ENCODE data around the gene PAIP2. TPM values are rescaled to one million over a fixed set of nuclear protein-coding genes. Genes with fewer than 3 reads are reported as not detected.
"Not testable (repeated sequence)": the region's sequence is repeated elsewhere in the genome, so short reads cannot be mapped to it uniquely, and the experiment has no call there.

Gene PAIP2
- polyA plus RNA-seq, 4 donors: 158 to 203 (median 186) TPM

DNA sequence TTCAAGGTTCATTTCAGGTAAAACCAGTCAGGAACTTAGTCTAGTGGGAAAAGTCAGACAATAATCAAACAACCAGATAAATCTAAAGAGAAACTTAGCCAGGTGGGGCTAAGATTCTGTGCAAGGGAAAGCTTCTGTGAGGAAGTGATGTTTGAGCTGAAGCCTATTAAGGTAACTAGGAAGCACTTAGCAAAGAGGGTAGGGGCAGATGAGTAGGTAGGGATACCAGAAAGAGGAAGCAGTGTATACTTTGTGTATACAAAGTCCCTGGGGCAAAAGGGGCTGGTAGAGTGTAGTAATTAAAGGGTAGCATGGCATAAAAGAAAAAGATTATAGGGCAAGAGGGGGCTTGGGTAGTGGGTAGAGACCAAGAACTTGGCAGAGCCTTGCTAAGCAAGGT lies 65.9 kb downstream of the PAIP2 start:
- DNase-seq (ENCODE audit: low read depth in 4 of 4, low spot score in 3 of 4): no peak

DNA sequence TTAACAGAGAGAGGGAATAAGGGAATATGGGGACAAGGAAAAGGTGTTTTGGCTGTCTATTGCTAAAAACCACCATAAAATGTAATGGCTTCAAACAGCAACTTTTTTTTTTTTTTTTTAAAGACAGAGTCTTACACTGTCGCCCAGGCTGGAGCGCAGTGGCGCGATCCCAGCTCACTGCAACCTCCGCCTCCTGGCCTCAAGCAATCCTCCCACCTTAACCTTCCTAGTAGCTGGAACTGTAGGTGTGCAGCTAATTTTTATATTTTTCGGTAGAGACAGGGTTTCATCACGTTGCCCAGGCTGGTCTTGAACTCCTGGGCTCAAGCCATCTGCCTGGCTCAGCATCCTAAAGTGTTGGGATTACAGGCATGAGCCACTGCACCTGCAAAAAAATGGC lies 66.5 kb downstream of the PAIP2 start:
- DNase-seq (ENCODE audit: low read depth in 4 of 4, low spot score in 3 of 4): no peak

DNA sequence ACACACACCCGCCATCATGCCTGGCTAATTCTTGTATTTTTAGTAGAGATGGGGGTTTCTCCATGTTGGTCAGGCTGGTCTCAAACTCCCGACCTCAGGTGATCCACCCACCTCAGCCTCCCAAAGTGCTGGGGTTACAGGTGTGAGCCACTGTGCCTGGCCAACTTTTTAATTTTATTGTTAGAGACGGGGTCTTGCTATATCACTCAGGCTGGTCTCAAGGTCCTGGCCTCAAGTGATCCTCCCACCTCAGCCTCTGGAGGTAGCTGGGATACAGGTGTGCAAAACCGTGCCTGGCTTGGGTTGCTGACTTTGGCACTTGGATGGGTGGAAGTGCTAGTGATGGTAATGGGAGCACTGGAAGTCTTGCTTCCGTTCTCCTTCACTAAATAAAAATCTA lies 67.5 kb downstream of the PAIP2 start:
- DNase-seq (ENCODE audit: low read depth in 4 of 4, low spot score in 3 of 4): not testable (repeated sequence)

DNA sequence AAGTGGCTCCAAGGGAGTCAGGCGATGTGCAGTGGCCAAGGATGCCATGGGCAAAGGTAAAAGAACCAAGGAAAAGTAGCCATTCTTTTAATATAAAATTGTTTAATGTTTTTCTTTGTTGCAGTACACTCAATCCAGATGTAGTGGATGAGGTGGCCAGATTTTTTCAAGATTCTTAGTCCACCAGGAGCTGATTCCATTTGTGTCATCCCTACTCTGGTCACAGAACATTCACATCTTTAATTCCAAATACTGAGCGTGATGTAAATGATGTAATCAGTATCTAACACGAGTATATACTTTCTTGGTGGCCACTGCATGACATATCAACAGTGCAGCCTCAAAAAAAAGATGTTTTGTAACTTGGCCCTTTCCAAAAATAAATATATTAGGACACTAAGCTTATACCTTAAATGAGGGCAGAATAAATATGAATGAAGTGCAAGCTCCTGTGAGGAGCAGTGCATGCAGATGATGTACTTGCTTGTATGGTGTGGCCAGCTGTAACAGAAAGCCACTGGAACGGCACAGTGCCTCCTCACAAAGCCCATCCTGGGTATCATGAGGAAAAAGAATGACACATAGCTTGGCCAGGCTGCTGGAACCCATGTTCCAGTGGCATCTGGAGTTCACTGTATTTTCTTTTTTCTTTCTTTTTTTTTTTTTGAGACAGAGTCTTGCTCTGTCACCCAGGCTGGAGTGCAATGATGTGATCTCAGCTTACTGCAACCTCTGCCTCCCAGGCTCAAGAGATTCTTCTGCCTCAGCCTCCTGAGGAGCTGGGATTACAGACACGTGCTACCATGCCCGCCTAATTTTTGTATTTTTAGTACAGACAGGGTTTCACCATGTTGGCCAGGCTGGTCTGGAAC lies 68.7 kb downstream of the PAIP2 start:
- DNase-seq (ENCODE audit: low read depth in 4 of 4, low spot score in 3 of 4): no peak

DNA sequence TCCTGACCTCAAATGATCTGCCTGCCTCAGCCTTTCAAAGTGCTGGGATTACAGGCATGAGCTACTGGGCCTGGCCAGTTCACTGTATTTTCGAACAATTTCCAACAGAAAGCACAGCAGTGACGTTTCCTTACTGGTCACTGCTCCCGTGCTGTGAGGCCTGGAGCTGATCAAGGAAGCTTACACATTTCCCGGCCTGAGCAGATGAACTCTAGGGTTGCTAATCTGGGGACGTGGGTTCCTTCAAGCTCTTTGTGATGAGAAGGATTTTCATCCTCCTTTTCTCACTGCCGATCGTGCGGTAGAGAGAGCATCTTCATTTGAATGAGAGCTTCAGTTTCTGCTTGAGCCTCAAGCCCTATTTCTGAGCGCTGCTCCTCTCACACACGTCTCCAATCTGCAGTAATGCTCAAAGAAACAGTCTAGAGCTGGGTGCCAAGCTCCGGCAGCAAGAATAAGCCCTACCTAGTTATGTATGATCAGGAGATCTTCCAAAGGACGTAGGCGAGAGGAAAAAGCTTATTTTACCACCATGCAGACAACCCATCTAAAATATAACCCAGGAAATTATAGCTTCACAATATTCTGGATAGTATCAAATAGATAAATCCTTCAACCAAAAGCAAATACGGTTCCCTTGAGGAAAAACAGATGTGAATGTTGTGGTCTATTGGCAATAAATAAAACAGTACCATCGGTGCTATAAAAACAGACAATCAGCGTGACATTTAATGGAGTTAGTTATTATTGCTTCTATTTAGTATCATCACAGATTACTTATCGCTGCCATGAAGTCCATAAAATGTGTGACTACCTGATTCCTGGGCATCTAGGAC lies 69.6 kb downstream of the PAIP2 start:
- DNase-seq (ENCODE audit: low read depth in 4 of 4, low spot score in 3 of 4): no peak

DNA sequence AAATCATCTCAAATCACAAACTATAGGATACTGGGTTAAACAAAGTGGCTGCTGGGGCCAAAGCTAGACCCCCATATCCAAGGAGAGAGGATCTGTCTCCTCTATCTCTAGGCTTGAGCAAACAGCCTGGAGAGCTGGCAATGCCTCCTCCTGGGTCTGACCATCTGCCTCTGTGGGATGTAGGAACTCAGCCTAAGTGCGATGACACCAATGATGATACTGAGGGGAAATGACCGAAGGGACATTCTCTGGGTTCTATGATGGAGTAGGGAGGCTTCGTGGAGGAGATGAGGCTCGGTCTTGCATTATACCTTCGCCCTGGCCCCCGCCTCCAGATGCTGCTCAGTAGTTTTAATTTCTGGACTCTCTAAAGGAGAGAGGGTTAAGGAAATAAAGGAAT lies 71.5 kb downstream of the PAIP2 start:
- no peak for DNase-seq (ENCODE audit: low read depth in 4 of 4, low spot score in 3 of 4)

DNA sequence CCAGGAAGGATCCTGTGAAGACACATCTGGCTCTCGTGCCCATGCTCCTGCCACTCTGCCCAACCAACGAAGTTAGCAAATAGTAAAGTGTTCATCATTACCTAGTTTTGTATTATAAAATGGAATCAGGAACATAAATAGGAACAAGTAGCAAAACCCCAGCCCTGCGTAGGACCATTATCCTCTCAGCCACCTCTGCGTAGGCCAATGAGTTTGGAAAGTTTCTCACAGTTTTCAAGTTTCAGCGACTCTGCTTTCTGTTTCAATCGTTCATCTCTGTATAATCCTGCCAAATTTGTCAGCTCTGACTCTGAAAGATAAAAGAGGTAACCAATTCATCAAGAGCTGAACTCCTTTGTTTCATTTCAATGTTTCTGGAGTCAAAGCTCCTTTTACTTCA lies 72.3 kb downstream of the PAIP2 start:
- no peak for DNase-seq (ENCODE audit: low read depth in 4 of 4, low spot score in 3 of 4)

DNA sequence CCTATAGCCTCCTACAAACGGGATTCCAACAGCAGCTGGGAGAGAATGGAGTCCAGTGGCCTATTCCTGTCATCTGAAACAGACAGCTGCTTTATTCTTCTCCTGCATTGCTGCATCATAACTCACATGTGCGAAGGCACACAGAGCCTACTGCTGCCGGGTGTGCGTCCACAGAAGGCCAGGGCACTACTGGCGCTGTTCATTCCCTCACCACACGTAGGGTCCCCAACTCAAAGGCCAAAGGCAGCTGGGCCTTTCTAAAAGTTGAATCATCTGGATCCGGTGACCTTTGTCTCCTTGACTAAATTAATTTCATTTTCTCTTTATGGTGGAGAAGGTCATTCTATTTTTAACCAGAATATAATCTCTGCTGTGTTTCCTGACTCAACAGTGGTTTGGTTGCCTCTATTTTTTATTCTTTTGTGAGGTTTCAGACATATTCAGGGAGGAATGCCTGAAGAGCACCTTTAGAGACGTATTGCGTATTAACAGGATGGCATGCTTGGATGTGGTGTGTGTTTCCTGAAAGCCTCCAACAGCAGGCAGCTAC lies 73.0 kb downstream of the PAIP2 start:
- DNase-seq (ENCODE audit: low read depth in 4 of 4, low spot score in 3 of 4): no peak

DNA sequence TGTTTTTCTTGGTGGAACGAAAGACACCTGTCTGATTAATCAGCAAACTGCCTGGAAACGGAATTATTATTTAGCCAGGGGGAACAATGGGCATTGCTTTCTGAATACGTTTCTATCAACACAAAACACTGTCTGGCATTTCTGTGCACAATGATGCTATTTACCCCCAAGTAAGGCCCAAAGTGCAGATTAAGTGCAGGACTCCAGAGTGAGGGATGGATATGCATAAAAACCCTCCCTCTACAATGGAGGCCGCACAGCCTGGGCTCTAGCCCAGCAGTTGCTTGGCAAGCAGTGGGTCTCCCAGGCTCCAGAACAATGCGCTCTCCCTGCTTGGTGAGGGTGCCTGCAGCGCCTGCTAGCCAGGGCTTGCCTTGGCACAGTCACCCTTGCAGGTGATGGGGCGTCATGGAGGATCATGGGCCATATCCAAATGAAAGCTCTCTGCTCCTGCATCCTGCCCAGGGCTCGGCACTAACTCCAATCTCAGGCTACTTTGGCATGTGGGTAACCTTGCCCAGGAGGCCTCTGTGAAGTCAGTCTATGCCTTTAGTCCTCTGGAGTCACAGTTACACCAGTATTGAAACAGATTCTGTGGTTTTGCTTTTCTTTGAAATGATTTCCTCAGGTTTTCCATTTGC lies 73.7 kb downstream of the PAIP2 start:
- DNase-seq (ENCODE audit: low read depth in 4 of 4, low spot score in 3 of 4): no peak

DNA sequence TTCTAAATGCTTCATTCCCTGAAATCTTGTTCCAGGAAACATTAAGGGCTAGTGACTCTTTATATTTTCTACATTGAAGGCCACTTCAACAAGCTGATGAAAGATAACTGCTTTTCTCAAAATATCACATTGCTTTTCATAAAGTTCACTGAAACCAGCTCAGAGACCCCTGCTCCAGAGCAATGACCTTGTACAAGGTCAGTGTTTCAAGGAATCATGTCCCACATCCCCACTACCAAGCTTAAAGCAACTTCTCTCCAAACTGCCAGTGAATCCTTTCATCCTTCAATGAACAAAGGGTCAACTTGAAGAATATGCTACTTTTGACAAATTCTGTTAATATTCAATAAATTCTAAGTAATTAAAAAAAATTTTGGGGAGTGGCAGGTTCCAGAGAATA lies 74.2 kb downstream of the PAIP2 start:
- DNase-seq (ENCODE audit: low read depth in 4 of 4, low spot score in 3 of 4): no peak

DNA sequence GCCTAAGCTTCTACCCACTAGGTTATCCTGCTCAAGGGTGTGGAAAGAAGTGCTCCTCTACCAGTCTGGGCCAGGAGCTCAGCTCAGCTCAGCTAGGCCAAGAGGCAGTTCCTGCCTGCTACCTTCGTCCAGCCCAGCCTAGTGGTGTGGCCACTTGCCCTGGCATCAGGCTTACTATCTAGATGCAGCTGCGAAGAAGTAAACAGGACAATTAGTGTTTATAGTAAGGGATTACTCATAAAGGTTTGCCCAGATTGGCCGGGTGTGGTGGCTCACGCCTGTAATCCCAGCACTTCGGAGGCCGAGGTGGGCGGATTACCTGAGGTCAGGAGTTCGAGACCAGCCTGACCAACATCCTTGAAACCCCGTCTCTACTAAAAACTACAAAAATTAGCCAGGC lies 75.0 kb downstream of the PAIP2 start:
- DNase-seq (ENCODE audit: low read depth in 4 of 4, low spot score in 3 of 4): no peak

DNA sequence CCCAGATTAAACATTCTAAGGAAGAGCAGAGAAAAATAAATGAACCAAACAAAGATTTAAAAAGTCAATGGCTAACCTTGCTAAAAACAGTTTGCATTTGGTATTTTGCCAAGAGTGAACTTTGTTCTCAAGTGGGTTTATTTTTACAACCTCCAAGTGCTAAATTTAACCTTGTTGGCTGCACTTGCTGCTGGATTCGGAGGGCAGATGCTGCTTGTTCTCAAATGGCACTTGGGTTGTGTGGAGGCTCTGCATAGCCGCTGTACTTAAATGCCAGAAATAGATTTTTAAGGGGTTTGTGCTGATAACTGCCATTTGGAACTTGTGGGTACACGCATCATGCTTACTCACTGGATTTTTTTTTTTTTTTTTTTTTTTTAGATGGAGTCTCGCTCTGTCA lies 75.6 kb downstream of the PAIP2 start:
- DNase-seq (ENCODE audit: low read depth in 4 of 4, low spot score in 3 of 4): no peak

DNA sequence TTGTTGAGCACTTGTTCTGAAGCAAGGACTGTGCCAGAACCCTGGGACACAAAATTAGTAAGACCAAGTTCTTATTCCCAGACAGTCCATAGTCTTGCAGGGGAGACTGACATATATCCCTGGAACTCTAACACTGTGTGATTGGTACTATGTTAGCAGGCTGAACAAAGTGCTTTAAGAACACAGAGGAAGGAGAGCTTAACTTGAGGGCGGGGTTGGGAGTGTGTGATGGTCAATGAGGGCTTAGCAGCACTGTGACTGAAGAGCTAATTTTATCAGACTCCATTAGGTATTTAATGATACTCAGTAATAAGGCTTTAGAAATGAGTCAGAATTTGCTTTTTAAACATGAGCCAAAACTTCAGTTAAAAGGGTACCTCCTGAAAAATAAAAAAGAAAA lies 77.1 kb downstream of the PAIP2 start:
- no peak for DNase-seq (ENCODE audit: low read depth in 4 of 4, low spot score in 3 of 4)

Other genes with a start within 250 kb of the PAIP2 start
- gene SIL1, start 143.5 kb upstream of the PAIP2 start, polyA plus RNA-seq (ENCODE audit: insufficient read length in 4 of 4): 10 to 100 TPM; 47.9 to 58.9 (median 52.1) TPM
- gene MATR3, start 48.1 kb upstream of the PAIP2 start, polyA plus RNA-seq (ENCODE audit: insufficient read length in 4 of 4): 100 to 1,000 TPM; 547 to 863 (median 659) TPM
- 10 to 100 TPM in 2 of 4 donors, 1 to 10 TPM in 2; 1.1 to 16.8 (median 11.9) TPM for gene SLC23A1, start 41.4 kb downstream of the PAIP2 start, polyA plus RNA-seq (ENCODE audit: insufficient read length in 4 of 4)
- gene MZB1, start 48.1 kb downstream of the PAIP2 start, polyA plus RNA-seq (ENCODE audit: insufficient read length in 4 of 4): under 1 TPM; 0.22 to 0.90 (median 0.32) TPM
- gene PROB1, start 53.2 kb downstream of the PAIP2 start, polyA plus RNA-seq (ENCODE audit: insufficient read length in 4 of 4): 1 to 10 TPM in 3 of 4 donors, under 1 TPM in 1; 0.56 to 2.8 (median 2.1) TPM
- gene SPATA24, start 62.2 kb downstream of the PAIP2 start, polyA plus RNA-seq (ENCODE audit: insufficient read length in 4 of 4): 10 to 100 TPM in 2 of 4 donors, 1 to 10 TPM in 2; 2.7 to 14.4 (median 11.6) TPM
- 10 to 100 TPM; 24.0 to 35.0 (median 32.9) TPM for gene DNAJC18, start 97.7 kb downstream of the PAIP2 start, polyA plus RNA-seq (ENCODE audit: insufficient read length in 4 of 4)
- 10 to 100 TPM; 21.5 to 26.3 (median 23.4) TPM for gene ECSCR, start 120.9 kb downstream of the PAIP2 start, polyA plus RNA-seq (ENCODE audit: insufficient read length in 4 of 4)
- gene SMIM33, start 129.2 kb downstream of the PAIP2 start, polyA plus RNA-seq (ENCODE audit: insufficient read length in 4 of 4): under 1 TPM in 2 of 4 donors, not detected in 2; 0.07 to 0.08 TPM
- 10 to 100 TPM; 29.6 to 65.9 (median 33.6) TPM for gene STING1, start 140.9 kb downstream of the PAIP2 start, polyA plus RNA-seq (ENCODE audit: insufficient read length in 4 of 4)
- gene UBE2D2, start 219.5 kb downstream of the PAIP2 start, polyA plus RNA-seq (ENCODE audit: insufficient read length in 4 of 4): 100 to 1,000 TPM; 144 to 207 (median 171) TPM

Data from left renal pelvis (tissue), 4 donors.